GM10248 (cell line): ENCODE results near the gene SPHK1.

ENCODE experiments used
- CTCF ChIA-PET: fragments of 300-600 bp; sonication (Branson Sonifier 250); formaldehyde crosslinking; extraction: SDS; loops from one replicate; lab custom pipeline; 2021; ENCODE audit warnings: antibody characterized with exemption; lab: Yijun Ruan, JAX
- POLR2A ChIA-PET: fragments of 350-650 bp; sonication (Branson Sonifier 250); formaldehyde crosslinking; extraction: SDS; loops from one replicate; lab custom pipeline; 2020; ENCODE audit warnings: antibody characterized with exemption; lab: Yijun Ruan, JAX
- DNase-seq: peaks from one replicate; pipeline ENCODE4 v3.0.0; 2012; ENCODE audit errors: extremely low spot score
- TF ChIP-seq, protein P1 (sequence below): IDR thresholded peaks from 2 replicates; pipeline ENCODE4 v1.5.1; 2012; ENCODE audit warnings: mild to moderate bottlenecking, low read depth; ENCODE audit errors: extremely low read depth, missing control alignments, control extremely low read depth

Gene SPHK1

DNA sequence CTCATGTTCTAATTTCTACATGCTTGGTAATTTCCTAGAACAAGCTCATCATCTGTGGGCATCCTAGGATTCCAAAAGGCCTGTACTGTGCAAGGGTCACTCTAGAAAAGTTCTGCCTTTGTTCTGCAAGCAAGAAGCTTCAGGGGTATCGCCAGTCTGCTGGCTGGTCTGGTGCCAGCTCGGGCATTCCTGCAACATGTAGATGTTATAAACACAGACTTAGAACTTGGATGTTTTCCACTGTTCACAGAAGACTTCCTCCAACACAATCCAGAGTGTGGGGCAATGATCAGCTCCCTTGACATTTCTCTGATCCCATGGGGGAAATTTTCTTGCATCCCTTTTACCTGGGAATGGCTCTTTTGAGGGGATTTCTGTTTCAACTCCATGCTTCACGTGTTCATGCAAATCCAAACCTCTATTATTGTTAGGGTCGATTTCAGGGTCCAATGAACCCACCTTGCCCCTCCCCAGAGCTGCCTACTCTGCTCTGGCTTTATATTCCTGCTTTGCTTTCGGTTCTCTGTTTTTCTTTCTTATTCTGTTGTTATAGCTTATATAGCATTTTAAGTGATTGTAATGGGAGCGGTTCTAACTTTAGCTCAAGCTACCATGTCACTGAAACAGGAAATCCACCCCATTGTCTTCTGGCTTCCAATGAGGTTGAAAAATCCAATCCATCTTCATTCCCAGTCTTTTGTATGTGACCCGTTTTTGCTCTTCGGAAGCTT, 43.3 kb downstream of the SPHK1 start:
- TF ChIP-seq, protein P1, sequence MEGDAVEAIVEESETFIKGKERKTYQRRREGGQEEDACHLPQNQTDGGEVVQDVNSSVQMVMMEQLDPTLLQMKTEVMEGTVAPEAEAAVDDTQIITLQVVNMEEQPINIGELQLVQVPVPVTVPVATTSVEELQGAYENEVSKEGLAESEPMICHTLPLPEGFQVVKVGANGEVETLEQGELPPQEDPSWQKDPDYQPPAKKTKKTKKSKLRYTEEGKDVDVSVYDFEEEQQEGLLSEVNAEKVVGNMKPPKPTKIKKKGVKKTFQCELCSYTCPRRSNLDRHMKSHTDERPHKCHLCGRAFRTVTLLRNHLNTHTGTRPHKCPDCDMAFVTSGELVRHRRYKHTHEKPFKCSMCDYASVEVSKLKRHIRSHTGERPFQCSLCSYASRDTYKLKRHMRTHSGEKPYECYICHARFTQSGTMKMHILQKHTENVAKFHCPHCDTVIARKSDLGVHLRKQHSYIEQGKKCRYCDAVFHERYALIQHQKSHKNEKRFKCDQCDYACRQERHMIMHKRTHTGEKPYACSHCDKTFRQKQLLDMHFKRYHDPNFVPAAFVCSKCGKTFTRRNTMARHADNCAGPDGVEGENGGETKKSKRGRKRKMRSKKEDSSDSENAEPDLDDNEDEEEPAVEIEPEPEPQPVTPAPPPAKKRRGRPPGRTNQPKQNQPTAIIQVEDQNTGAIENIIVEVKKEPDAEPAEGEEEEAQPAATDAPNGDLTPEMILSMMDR: no peak
- POLR2A ChIA-PET: no interaction called here
- CTCF ChIA-PET: interaction anchor here (0.9 to 2.0 kb wide), 13 partner anchors 8 to 246 kb away, joined by 3 to 10 read pairs (median 4); no protein-coding TSS in a partner anchor
- no peak for DNase-seq

DNA sequence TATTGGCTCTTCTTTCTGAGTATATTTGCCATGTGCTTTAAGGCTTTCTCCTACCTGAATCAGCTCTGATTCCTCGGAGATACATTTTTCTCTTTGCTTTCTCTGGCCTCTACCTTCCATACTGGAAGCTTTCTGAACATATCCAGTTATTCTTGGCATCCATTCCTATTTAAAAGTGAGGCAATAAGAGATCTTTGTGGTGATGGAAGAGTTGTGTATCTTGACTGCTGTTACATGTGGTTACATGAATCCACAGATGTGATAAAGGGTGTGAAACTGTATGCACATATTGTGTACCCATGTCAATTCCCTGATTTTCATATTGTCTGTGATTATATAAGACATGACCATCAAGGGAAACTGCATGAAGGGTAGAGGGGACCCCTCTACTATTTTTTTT, 44.1 kb downstream of the SPHK1 start:
- TF ChIP-seq, protein P1: no peak
- ChIA-PET POLR2A (no interaction called here), CTCF (interaction anchor here (0.9 to 1.7 kb wide), 10 partner anchors 12 to 77 kb away, joined by 3 to 10 read pairs (median 4); no protein-coding TSS in a partner anchor)
- no peak for DNase-seq

DNA sequence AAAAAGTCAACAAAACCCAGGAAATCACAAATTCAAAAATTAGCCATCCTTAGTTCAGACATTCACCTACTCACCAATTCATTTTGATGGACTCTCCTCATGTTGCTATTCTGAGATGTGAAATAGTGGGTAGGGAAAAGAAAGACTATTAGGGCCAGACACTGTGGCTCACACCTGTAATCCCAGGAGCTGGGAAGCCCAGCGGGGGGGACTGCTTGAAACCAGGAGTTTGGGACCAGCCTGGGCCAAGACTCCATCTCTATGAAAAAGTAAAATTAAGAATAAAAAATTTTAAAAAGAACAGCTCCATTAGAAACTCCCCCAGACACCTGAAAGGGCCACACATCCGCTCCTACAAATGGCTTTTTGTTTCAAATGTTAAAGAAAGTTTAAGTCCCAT, 47.1 kb downstream of the SPHK1 start:
- ChIA-PET CTCF (interaction anchor here (1.1 to 2.5 kb wide), 2 partner anchors 23 to 46 kb away, joined by 3 to 13 read pairs; no protein-coding TSS in a partner anchor), POLR2A (no interaction called here)
- TF ChIP-seq, protein P1: no peak
- DNase-seq: no peak

DNA sequence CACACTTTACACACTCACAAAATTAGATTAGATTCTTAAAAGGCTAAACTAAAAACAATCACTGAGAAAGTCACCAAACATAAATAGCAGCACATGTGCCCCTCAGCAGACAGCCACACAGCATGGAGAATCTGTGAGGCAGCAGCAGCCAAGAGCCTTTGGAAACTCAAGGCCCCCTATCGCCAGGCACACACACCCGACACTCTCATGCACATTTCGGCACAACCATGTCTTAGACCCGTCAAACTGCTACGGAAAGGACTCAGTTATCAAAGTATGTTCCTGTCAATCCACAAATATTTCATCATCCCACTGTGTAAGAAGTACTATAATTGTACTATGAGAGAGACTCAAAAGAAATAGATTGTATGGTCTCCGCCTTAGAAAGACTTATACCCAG, 47.6 kb downstream of the SPHK1 start:
- CTCF ChIA-PET: interaction anchor here (2.5 kb wide), 1 partner anchor 24 kb away, joined by 13 read pairs; no protein-coding TSS in a partner anchor
- POLR2A ChIA-PET: no interaction called here
- TF ChIP-seq, protein P1: no peak
- no peak for DNase-seq

DNA sequence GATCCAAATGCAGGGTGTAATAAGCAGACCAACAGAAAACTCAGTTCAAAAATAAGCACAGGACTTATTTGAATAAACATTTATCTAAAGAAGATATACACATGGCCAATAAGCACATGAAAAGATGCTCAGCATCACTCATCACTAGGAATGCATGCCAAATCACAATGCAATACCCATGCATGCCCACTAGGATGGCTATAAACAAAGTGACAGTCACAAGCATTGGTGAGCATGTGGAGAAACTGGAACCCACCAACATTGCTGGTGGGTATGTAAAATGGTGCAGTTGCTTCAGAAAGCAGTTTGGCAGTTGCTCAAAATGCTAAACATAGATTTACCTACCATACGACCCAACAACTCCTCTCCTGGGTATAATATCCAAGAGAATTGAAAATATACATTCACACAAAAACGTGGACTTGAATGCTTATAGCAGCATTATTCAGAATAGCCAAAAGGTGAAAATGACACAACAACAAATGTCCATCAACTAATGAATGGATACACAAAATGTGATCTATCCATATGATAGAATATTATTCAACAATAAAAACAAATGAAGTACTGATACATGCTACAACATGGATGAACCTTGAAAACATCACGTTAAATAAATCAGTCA, 48.4 kb downstream of the SPHK1 start:
- DNase-seq: no peak
- ChIA-PET CTCF (no interaction called here), POLR2A (no interaction called here)
- TF ChIP-seq, protein P1: peak; percentile 12

DNA sequence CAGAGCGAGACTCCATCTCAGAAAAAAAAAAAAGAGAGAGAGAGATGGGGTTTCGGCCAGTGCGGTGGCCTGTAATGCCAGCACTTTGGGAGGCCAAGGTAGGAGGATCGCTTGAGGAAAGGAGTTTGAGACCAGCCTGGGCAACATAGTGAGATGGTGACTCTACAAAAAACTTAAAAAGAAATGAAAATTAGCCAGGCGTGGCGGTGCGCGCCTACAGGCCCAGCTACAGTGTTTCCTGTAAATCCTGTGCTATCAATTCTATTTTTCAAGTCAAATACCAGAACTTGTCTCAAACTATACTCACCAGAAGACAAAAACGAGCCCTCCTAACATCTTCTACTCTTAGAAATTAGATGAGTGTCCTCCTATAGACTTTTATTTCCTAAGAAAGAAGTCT, 49.3 kb downstream of the SPHK1 start:
- TF ChIP-seq, protein P1: no peak
- no peak for DNase-seq
- ChIA-PET CTCF (no interaction called here), POLR2A (no interaction called here)
